Measurements from ENCODE around the gene MDK.

GRCh38 chr11:46336563-46337180 lies 44.8 kb upstream of the MDK start:
- TF ChIP-seq CTCF (IDR thresholded peaks at IDR 0.05) = no peak
- TF ChIP-seq EZH2 (IDR thresholded peaks at IDR 0.05) = no peak
